ENCODE results near the gene IL1RL2.

Gene IL1RL2

GRCh38 chr2:102256874-102257462 lies 70.1 kb downstream of the IL1RL2 start:
- no peaks in the 10 kb centered on the region for H3K9me3 Mint-ChIP-seq
- no peaks in the 10 kb centered on the region for H3K27me3 Mint-ChIP-seq
- peak overlapping the region; percentile 64 for H3K27ac Mint-ChIP-seq
- H3K36me3 Mint-ChIP-seq, result peaks cover 3% of the 10 kb centered on the region
- H3K4me1 Mint-ChIP-seq, result peaks cover 54% of the 10 kb centered on the region
- H3K4me3 Mint-ChIP-seq, result no peak overlapping the region

GRCh38 chr2:102258025-102258385 lies 71.2 kb downstream of the IL1RL2 start:
- Mint-ChIP-seq H3K4me3 (no peak overlapping the region), H3K27ac (peak overlapping the region; percentile 99)

GRCh38 chr2:102258386-102259074 lies 71.7 kb downstream of the IL1RL2 start:
- Mint-ChIP-seq H3K9me3 (no peaks in the 10 kb centered on the region), H3K4me3 (peak overlapping the region; percentile 82), H3K4me1 (peaks cover 39% of the 10 kb centered on the region), H3K27ac (peak overlapping the region; percentile 99), H3K36me3 (peaks cover 3% of the 10 kb centered on the region), H3K27me3 (no peaks in the 10 kb centered on the region)

More at GRCh38 chr2:102258025-102258385, 71.2 kb downstream of the IL1RL2 start:
- Mint-ChIP-seq H3K27me3 (no peaks in the 10 kb centered on the region), H3K9me3 (no peaks in the 10 kb centered on the region), H3K36me3 (peaks cover 3% of the 10 kb centered on the region), H3K4me1 (peaks cover 44% of the 10 kb centered on the region)

GRCh38 chr2:102261467-102262135 lies 74.8 kb downstream of the IL1RL2 start:
- Mint-ChIP-seq H3K27ac (no peak overlapping the region), H3K27me3 (no peaks in the 10 kb centered on the region), H3K4me3 (no peak overlapping the region), H3K36me3 (peaks cover 3% of the 10 kb centered on the region), H3K4me1 (peaks cover 30% of the 10 kb centered on the region), H3K9me3 (no peaks in the 10 kb centered on the region)

- Mint-ChIP-seq H3K9me3 (no peaks in the 10 kb centered on the region), H3K4me3 (no peak overlapping the region), H3K36me3 (peaks cover 3% of the 10 kb centered on the region), H3K4me1 (peaks cover 22% of the 10 kb centered on the region), H3K27ac (no peak overlapping the region), H3K27me3 (no peaks in the 10 kb centered on the region)
Observed at GRCh38 chr2:102262216-102263129, 75.7 kb downstream of the IL1RL2 start.

GRCh38 chr2:102264952-102265351 lies 78.1 kb downstream of the IL1RL2 start:
- Mint-ChIP-seq H3K27me3 (no peaks in the 10 kb centered on the region), H3K4me3 (no peak overlapping the region), H3K9me3 (no peaks in the 10 kb centered on the region), H3K27ac (no peak overlapping the region), H3K36me3 (no peaks in the 10 kb centered on the region), H3K4me1 (peaks cover 3% of the 10 kb centered on the region)

- no peaks in the 10 kb centered on the region for H3K27me3 Mint-ChIP-seq
- H3K9me3 Mint-ChIP-seq, result no peaks in the 10 kb centered on the region
- H3K36me3 Mint-ChIP-seq, result no peaks in the 10 kb centered on the region
- H3K27ac Mint-ChIP-seq, result no peak overlapping the region
- H3K4me3 Mint-ChIP-seq, result no peak overlapping the region
- H3K4me1 Mint-ChIP-seq, result peaks cover 3% of the 10 kb centered on the region
Observed at GRCh38 chr2:102266204-102266603, 79.4 kb downstream of the IL1RL2 start.

- Mint-ChIP-seq H3K4me3 (no peak overlapping the region), H3K4me1 (peaks cover 11% of the 10 kb centered on the region), H3K27ac (no peak overlapping the region), H3K27me3 (no peaks in the 10 kb centered on the region), H3K9me3 (no peaks in the 10 kb centered on the region), H3K36me3 (no peaks in the 10 kb centered on the region)
Observed at GRCh38 chr2:102267774-102268173, 81.0 kb downstream of the IL1RL2 start.

- Mint-ChIP-seq H3K27ac (no peak overlapping the region), H3K36me3 (no peaks in the 10 kb centered on the region), H3K4me3 (no peak overlapping the region), H3K9me3 (no peaks in the 10 kb centered on the region), H3K27me3 (no peaks in the 10 kb centered on the region), H3K4me1 (peaks cover 14% of the 10 kb centered on the region)
Observed at GRCh38 chr2:102268510-102269199, 81.8 kb downstream of the IL1RL2 start.

GRCh38 chr2:102269200-102269524 lies 82.3 kb downstream of the IL1RL2 start:
- Mint-ChIP-seq H3K4me3 (no peak overlapping the region), H3K27ac (peak overlapping the region; percentile 3), H3K36me3 (no peaks in the 10 kb centered on the region)

GRCh38 chr2:102271844-102272243 lies 85.0 kb downstream of the IL1RL2 start:
- no peak overlapping the region for H3K4me3 Mint-ChIP-seq
- H3K9me3 Mint-ChIP-seq, result peaks cover 5% of the 10 kb centered on the region
- peak overlapping the region; percentile 12 for H3K27ac Mint-ChIP-seq
- no peaks in the 10 kb centered on the region for H3K27me3 Mint-ChIP-seq
- peaks cover 2% of the 10 kb centered on the region for H3K36me3 Mint-ChIP-seq
- H3K4me1 Mint-ChIP-seq, result peaks cover 26% of the 10 kb centered on the region

More at GRCh38 chr2:102269200-102269524, 82.3 kb downstream of the IL1RL2 start:
- Mint-ChIP-seq H3K9me3 (no peaks in the 10 kb centered on the region), H3K27me3 (no peaks in the 10 kb centered on the region), H3K4me1 (peaks cover 14% of the 10 kb centered on the region)

GRCh38 chr2:102273619-102274211 lies 86.9 kb downstream of the IL1RL2 start:
- H3K27me3 Mint-ChIP-seq, result no peaks in the 10 kb centered on the region
- no peak overlapping the region for H3K27ac Mint-ChIP-seq
- peaks cover 5% of the 10 kb centered on the region for H3K9me3 Mint-ChIP-seq
- H3K36me3 Mint-ChIP-seq, result peaks cover 2% of the 10 kb centered on the region
- peaks cover 31% of the 10 kb centered on the region for H3K4me1 Mint-ChIP-seq
- H3K4me3 Mint-ChIP-seq, result no peak overlapping the region

GRCh38 chr2:102276549-102277201 lies 89.9 kb downstream of the IL1RL2 start:
- Mint-ChIP-seq H3K9me3 (peaks cover 5% of the 10 kb centered on the region), H3K27ac (no peak overlapping the region), H3K27me3 (no peaks in the 10 kb centered on the region), H3K36me3 (peaks cover 2% of the 10 kb centered on the region), H3K4me1 (peaks cover 27% of the 10 kb centered on the region), H3K4me3 (no peak overlapping the region)

- H3K4me3 Mint-ChIP-seq, result no peak overlapping the region
Observed at GRCh38 chr2:102277202-102277700, 90.4 kb downstream of the IL1RL2 start.

More at GRCh38 chr2:102277202-102277700, 90.4 kb downstream of the IL1RL2 start:
- Mint-ChIP-seq H3K9me3 (peaks cover 5% of the 10 kb centered on the region), H3K4me1 (peaks cover 21% of the 10 kb centered on the region), H3K27ac (no peak overlapping the region), H3K27me3 (no peaks in the 10 kb centered on the region), H3K36me3 (peaks cover 2% of the 10 kb centered on the region)

Measured in activated naive CD4-positive, alpha-beta T cell treated with anti-CD3 and anti-CD28 coated beads, Interleukin-2, amount 50 U/mL, for 24 hours (primary cell).